Duodenal mucosa (tissue), 2 donors: ENCODE measurements around the gene STAG2.
"Not testable (repeated sequence)": the region's sequence is repeated elsewhere in the genome, so short reads cannot be mapped to it uniquely, and the experiment has no call there.

Experiments used
- H3K27ac ChIP-seq: one replicate; pipeline ENCODE4 v1.7.0; 2013; ENCODE audit warnings: low read depth, low read length
- H3K27me3 ChIP-seq, 2 donors: one replicate each; pipeline ENCODE4 v1.7.0; 2013; ENCODE audit warnings: low read length in 2 of 2, control low read depth in 1 of 2; ENCODE audit not compliant: insufficient read depth in 2 of 2, control insufficient read depth in 1 of 2
- H3K36me3 ChIP-seq, 2 donors: one replicate each; pipeline ENCODE4 v1.7.0; 2013; ENCODE audit warnings: low read length in 2 of 2, control low read depth in 1 of 2; ENCODE audit not compliant: insufficient read depth in 2 of 2, control insufficient read depth in 1 of 2
- H3K4me1 ChIP-seq, 2 donors: one replicate each; pipeline ENCODE4 v1.7.0; 2013; ENCODE audit warnings: low read length in 2 of 2, control low read depth in 1 of 2; ENCODE audit not compliant: insufficient read depth in 2 of 2, control insufficient read depth in 1 of 2
- H3K4me3 ChIP-seq, 2 donors: one replicate each; pipeline ENCODE4 v1.7.0; 2013; ENCODE audit warnings: low read length in 2 of 2, low read depth in 1 of 2
- H3K9ac ChIP-seq, 2 donors: one replicate each; pipeline ENCODE4 v1.7.0; 2013; ENCODE audit warnings: low read length in 2 of 2, low read depth in 1 of 2
- H3K9me3 ChIP-seq, 2 donors: one replicate each; pipeline ENCODE4 v1.7.0; 2013; ENCODE audit warnings: low read length in 2 of 2, control low read depth in 1 of 2; ENCODE audit not compliant: control insufficient read depth in 1 of 2

The STAG2 gene

GRCh38 chrX:124132437-124132836 lies 170.9 kb downstream of the STAG2 start:
- H3K4me3 ChIP-seq, H3K9me3 ChIP-seq, H3K9ac ChIP-seq, H3K27ac ChIP-seq, H3K27me3 ChIP-seq, H3K4me1 ChIP-seq, H3K36me3 ChIP-seq: not testable (repeated sequence)

GRCh38 chrX:124145749-124146148 lies 184.2 kb downstream of the STAG2 start:
- no peak overlapping the region for H3K4me3 ChIP-seq
- no peak overlapping the region for H3K27ac ChIP-seq
- no peaks in the 10 kb centered on the region for H3K27me3 ChIP-seq
- H3K9me3 ChIP-seq = peaks cover 2 to 5% of the 10 kb centered on the region in 2 donors
- no peak overlapping the region for H3K9ac ChIP-seq
- H3K4me1 ChIP-seq = no peaks in the 10 kb centered on the region
- H3K36me3 ChIP-seq = no peaks in the 10 kb centered on the region

- no peaks in the 10 kb centered on the region for H3K36me3 ChIP-seq
- H3K27ac ChIP-seq = no peak overlapping the region
- H3K27me3 ChIP-seq = no peaks in the 10 kb centered on the region
- peaks cover 2 to 6% of the 10 kb centered on the region in 2 donors for H3K9me3 ChIP-seq
- no peak overlapping the region for H3K9ac ChIP-seq
- H3K4me3 ChIP-seq = no peak overlapping the region
- no peaks in the 10 kb centered on the region for H3K4me1 ChIP-seq
Measured at GRCh38 chrX:124151195-124151594, 189.7 kb downstream of the STAG2 start.
